Neuronal stem cell (in vitro differentiated cells): ENCODE data around the gene MAGEA6.
"Not testable (repeated sequence)": the region's sequence is repeated elsewhere in the genome, so short reads cannot be mapped to it uniquely, and the experiment has no call there.

Source experiments
- DNase-seq: peaks from one replicate; pipeline ENCODE4 v3.0.0-alpha.2; 2013; ENCODE audit warnings: low spot score
- H2AFZ ChIP-seq: one replicate; pipeline ENCODE4 v1.6.1; 2013; ENCODE audit warnings: mild to moderate bottlenecking, low read length, inconsistent platforms
- H2AK5ac ChIP-seq: 2 replicates; pipeline ENCODE4 v1.6.1; 2013; ENCODE audit warnings: low read depth, mild to moderate bottlenecking, inconsistent platforms, low read length, moderate library complexity, mixed read lengths
- H2BK120ac ChIP-seq: 2 replicates; pipeline ENCODE4 v1.6.1; 2013; ENCODE audit warnings: low read depth, mild to moderate bottlenecking, inconsistent platforms, low read length, moderate library complexity, mixed read lengths
- H2BK12ac ChIP-seq: one replicate; pipeline ENCODE4 v1.6.1; 2013; ENCODE audit warnings: low read length, inconsistent platforms
- H2BK15ac ChIP-seq: 2 replicates; pipeline ENCODE4 v1.6.1; 2013; ENCODE audit warnings: mild to moderate bottlenecking, low read length, inconsistent platforms, mixed read lengths
- H2BK5ac ChIP-seq: one replicate; pipeline ENCODE4 v1.6.1; 2013; ENCODE audit warnings: inconsistent platforms, mild to moderate bottlenecking, low read length, moderate library complexity
- H3K14ac ChIP-seq: one replicate; pipeline ENCODE4 v1.6.1; 2013; ENCODE audit warnings: low read length, inconsistent platforms
- H3K18ac ChIP-seq: 2 replicates; pipeline ENCODE4 v1.6.1; 2013; ENCODE audit warnings: low read length, inconsistent platforms
- H3K23ac ChIP-seq: 2 replicates; pipeline ENCODE4 v1.6.1; 2013; ENCODE audit warnings: low read depth, mild to moderate bottlenecking, mixed read lengths, low read length, inconsistent platforms; ENCODE audit not compliant: poor library complexity
- H3K27ac ChIP-seq: replicated peaks from 3 replicates; pipeline ENCODE4 v1.5.1; 2013; ENCODE audit warnings: low read length, inconsistent platforms
- H3K27me3 ChIP-seq, 3 experiments: 2 replicates each; pipeline ENCODE4 v1.6.1; 2013; ENCODE audit warnings: low read length in 3 of 3, mild to moderate bottlenecking in 2 of 3, inconsistent platforms in 1 of 3, low read depth in 1 of 3, mixed read lengths in 1 of 3, moderate library complexity in 1 of 3; ENCODE audit not compliant: control insufficient read depth in 3 of 3, insufficient read depth in 3 of 3
- H3K36me3 ChIP-seq, 2 donors: replicated peaks in 1 of 2; 2 replicates each; pipeline ENCODE4 v1.6.1; 2013; ENCODE audit warnings: low read length in 2 of 2; ENCODE audit not compliant: control insufficient read depth in 2 of 2, insufficient read depth in 2 of 2
- H3K4ac ChIP-seq: 2 replicates; pipeline ENCODE4 v1.6.1; 2013; ENCODE audit warnings: inconsistent platforms, mild to moderate bottlenecking, low read length, moderate library complexity
- H3K4me1 ChIP-seq, 2 donors: 1 replicate in 1 of 2; 2 replicates in 1 of 2; pipeline ENCODE4 v1.6.1; 2013; ENCODE audit warnings: low read length in 2 of 2, low read depth in 1 of 2; ENCODE audit not compliant: control insufficient read depth in 2 of 2, insufficient read depth in 1 of 2
- H3K4me2 ChIP-seq: one replicate; pipeline ENCODE4 v1.6.1; 2013; ENCODE audit warnings: mild to moderate bottlenecking, low read length, inconsistent platforms; ENCODE audit not compliant: insufficient read depth, poor library complexity, severe bottlenecking
- H3K4me3 ChIP-seq, 2 donors: 2 replicates each; pipeline ENCODE4 v1.5.1; 2013; ENCODE audit warnings: low read length in 2 of 2, mild to moderate bottlenecking in 2 of 2, inconsistent platforms in 1 of 2, moderate library complexity in 1 of 2
- H3K79me1 ChIP-seq: one replicate; pipeline ENCODE4 v1.6.1; 2013; ENCODE audit warnings: low read depth, mild to moderate bottlenecking, inconsistent platforms, low read length, moderate library complexity
- H3K9ac ChIP-seq: one replicate; pipeline ENCODE4 v1.6.1; 2013; ENCODE audit warnings: mild to moderate bottlenecking, low read depth, low read length, inconsistent platforms; ENCODE audit not compliant: poor library complexity
- H3K9me3 ChIP-seq, 2 donors: replicated peaks in 1 of 2; 2 replicates each; pipeline versions ENCODE3 to v1.6.1; 2013; ENCODE audit warnings: low read length in 2 of 2, mild to moderate bottlenecking in 2 of 2, inconsistent platforms in 1 of 2, low read depth in 1 of 2, mixed read lengths in 1 of 2, moderate library complexity in 1 of 2; ENCODE audit not compliant: control insufficient read depth in 2 of 2, insufficient read depth in 1 of 2
- H4K8ac ChIP-seq: one replicate; pipeline ENCODE4 v1.6.1; 2013; ENCODE audit warnings: low read depth, mild to moderate bottlenecking, inconsistent platforms, low read length, moderate library complexity
- H4K91ac ChIP-seq: one replicate; pipeline ENCODE4 v1.6.1; 2013; ENCODE audit warnings: low read length, low read depth, mild to moderate bottlenecking, inconsistent platforms; ENCODE audit not compliant: poor library complexity
- WGBS, 2 donors: extraction: QIAGEN DNeasy Blood & Tissue Kit; methylation state at CpG; one replicate each; pipeline ENCODE4 v1.1.7; 2013; ENCODE audit warnings: missing lambda C conversion rate in 2 of 2, mixed read lengths in 1 of 2; ENCODE audit not compliant: insufficient read length in 2 of 2, insufficient replicate concordance in 1 of 2; ENCODE audit errors: extremely low coverage in 2 of 2; 5-methylcytosine and 5-hydroxymethylcytosine counted together

MAGEA6 gene

DNA sequence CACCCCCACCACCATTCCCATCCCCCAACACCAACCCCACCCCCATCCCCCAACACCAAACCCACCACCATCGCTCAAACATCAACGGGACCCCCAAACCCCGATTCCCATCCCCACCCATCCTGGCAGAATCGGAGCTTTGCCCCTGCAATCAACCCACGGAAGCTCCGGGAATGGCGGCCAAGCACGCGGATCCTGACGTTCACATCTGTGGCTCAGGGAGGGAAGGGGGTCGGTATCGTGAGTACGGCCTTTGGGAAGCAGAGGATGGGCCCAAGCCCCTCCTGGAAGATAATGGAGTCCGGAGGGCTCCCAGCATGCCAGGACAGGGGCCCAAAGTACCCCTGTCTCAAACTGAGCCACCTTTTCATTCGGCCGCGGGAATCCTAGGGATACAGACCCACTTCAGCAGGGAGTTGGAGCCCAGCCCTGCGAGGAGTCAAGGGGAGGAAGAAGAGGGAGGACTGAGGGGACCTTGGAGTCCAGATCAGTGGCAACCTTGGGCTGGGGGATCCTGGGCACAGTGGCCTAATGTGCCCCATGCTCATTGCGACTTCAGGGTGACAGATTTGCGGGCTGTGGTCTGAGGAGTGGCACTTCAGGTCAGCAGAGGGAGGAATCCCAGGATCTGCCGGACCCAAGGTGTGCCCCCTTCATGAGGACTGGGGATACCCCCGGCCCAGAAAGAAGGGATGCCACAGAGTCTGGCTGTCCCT, 35.2 kb downstream of the MAGEA6 start:
- H3K14ac ChIP-seq, H2BK15ac ChIP-seq, H2BK120ac ChIP-seq, H3K4me1 ChIP-seq, H3K9ac ChIP-seq, DNase-seq, H3K4me2 ChIP-seq, H2BK5ac ChIP-seq, H2BK12ac ChIP-seq, H4K91ac ChIP-seq, H3K4ac ChIP-seq, H3K4me3 ChIP-seq, H3K27ac ChIP-seq, H2AFZ ChIP-seq, H2AK5ac ChIP-seq, H3K23ac ChIP-seq, H3K79me1 ChIP-seq, H3K9me3 ChIP-seq, H3K27me3 ChIP-seq, H4K8ac ChIP-seq, H3K18ac ChIP-seq, H3K36me3 ChIP-seq: not testable (repeated sequence)
- no CpG with 5 or more reads among the region's 22 CpGs for WGBS, 2 donors

DNA sequence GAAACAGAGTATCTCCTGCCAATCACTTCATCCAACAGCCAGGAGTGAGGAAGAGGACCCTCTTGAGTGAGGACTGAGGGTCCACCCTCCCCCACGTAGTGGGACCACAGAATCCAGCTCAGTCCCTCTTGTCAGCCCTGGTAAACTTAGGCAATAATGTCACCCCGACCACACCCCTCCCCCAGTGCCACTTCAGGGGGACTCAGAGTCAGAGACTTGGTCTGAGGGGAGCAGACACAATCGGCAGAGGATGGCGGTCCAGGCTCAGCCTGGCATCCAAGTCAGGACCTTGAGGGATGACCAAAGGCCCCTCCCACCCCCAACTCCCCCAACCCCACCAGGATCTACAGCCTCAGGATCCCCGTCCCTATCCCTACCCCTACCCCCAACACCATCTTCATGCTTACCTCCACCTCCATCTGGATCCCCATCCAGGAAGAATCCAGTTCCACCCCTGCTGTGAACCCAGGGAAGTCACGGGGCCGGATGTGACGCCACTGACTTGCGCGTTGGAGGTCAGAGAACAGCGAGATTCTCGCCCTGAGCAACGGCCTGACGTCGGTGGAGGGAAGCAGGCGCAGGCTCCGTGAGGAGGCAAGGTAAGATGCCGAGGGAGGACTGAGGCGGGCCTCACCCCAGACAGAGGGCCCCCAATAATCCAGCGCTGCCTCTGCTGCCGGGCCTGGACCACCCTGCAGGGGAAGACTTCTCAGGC, 36.1 kb downstream of the MAGEA6 start, which contains the start of the genes CSAG1 and MAGEA12:
Gene CSAG1, minus strand, starts transcription at position 461 of the 715 bp plus-strand sequence. CDS start 1,261 bp downstream, outside the sequence.
Gene MAGEA12, plus strand, starts transcription at position 497 of the 715 bp plus-strand sequence. CDS start 2,405 bp downstream, outside the sequence.
- no peak within 1 kb of the TSS for H3K27ac ChIP-seq
- no peaks in the 10 kb centered on the region for H3K27me3 ChIP-seq
- H2BK5ac ChIP-seq: no peak within 1 kb of the TSS
- H4K91ac ChIP-seq: no peak within 1 kb of the TSS
- H3K9ac ChIP-seq: no peak within 1 kb of the TSS
- no peaks in the 10 kb centered on the region for H3K9me3 ChIP-seq
- no peak within 1 kb of the TSS for H2BK15ac ChIP-seq
- no peaks in the 10 kb centered on the region for H3K36me3 ChIP-seq
- no peak within 1 kb of the TSS for H2AK5ac ChIP-seq
- H3K4me3 ChIP-seq: no peak within 1 kb of the TSS
- no peak within 1 kb of the TSS for H3K4me2 ChIP-seq
- no peaks in the 10 kb centered on the region for H3K4me1 ChIP-seq
- no peak within 1 kb of the TSS for H4K8ac ChIP-seq
- H3K14ac ChIP-seq: no peak within 1 kb of the TSS
- no peak within 1 kb of the TSS for H3K23ac ChIP-seq
- no CpG with 5 or more reads among the region's 21 CpGs for WGBS, 2 donors
- H2BK120ac ChIP-seq: no peak within 1 kb of the TSS
- no peak within 1 kb of the TSS for H3K18ac ChIP-seq
- H2AFZ ChIP-seq: no peak within 1 kb of the TSS
- no peak within 1 kb of the TSS for H3K4ac ChIP-seq
- H3K79me1 ChIP-seq: no peaks in the 10 kb centered on the region
- no peak within 1 kb of the TSS for H2BK12ac ChIP-seq
- no peak for DNase-seq

DNA sequence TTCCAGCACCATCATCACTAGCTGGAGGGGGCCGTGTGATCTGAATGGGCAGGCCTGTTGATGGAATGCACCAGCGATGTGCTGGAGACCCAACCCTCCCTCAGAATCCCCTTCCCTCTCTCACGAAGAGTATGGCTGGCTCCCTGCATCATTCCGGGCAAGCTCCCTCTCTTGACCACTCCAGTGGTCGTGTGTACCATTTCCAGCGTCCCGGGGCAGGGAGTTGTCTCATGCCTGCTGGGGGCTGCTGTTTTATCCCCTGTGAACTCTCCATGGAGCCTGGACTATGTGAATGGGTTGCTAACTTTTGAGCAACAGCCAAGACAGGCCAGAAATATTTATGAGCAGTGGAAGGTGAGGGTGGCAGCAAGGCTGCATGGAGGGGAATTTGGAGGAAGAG, 44.1 kb downstream of the MAGEA6 start:
- Histone ChIP-seq H3K4me2 (no peak overlapping the region), H2BK15ac (no peak overlapping the region), H2AK5ac (no peak overlapping the region), H3K18ac (no peak overlapping the region), H3K36me3 (no peaks in the 10 kb centered on the region), H3K23ac (no peak overlapping the region), H3K4me1 (no peaks in the 10 kb centered on the region), H3K27ac (no peak overlapping the region), H2AFZ (no peak overlapping the region), H3K4me3 (no peak overlapping the region), H2BK5ac (no peak overlapping the region), H3K14ac (no peak overlapping the region), H3K9me3 (no peaks in the 10 kb centered on the region), H3K4ac (no peak overlapping the region), H3K79me1 (no peaks in the 10 kb centered on the region), H4K8ac (no peak overlapping the region), H3K27me3 (peaks cover 0 to 3% (median 0%) of the 10 kb centered on the region in 3 experiments), H2BK12ac (no peak overlapping the region), H4K91ac (no peak overlapping the region), H2BK120ac (no peak overlapping the region), H3K9ac (no peak overlapping the region)
- DNase-seq: no peak
- WGBS, 2 donors: no CpG with 5 or more reads among the region's 7 CpGs
